Activated CD4-positive, alpha-beta T cell treated with anti-CD3 and anti-CD28 coated beads, Interleukin-2, Interleukin-4, amounts not matched to agents 100 ng/mL and 50 ng/mL, durations not matched to agents 16 hours and 8 hours (primary cell): ENCODE measurements around the gene MRPL2.
A peak's percentile ranks its signal among the peaks of the same experiment; 100 is the strongest.

Experiments used
- DNase-seq: peaks from one replicate; pipeline ENCODE4 v3.0.0-alpha.2; 2020; ENCODE audit warnings: low spot score

Gene MRPL2

GRCh38 chr6:43059168-43060033, at the start of gene MRPL2, which contains the start of gene KLC4:
Gene MRPL2 (minus strand): TSS chr6:43059434. CDS start chr6:43059381, 53 bp downstream.
Gene KLC4 (plus strand): TSS chr6:43059631. CDS start chr6:43061336, 1,705 bp downstream.
- DNase-seq: peak; percentile 98

- DNase-seq: no peak
Observed at GRCh38 chr6:43107344-43108062, 48.3 kb upstream of the MRPL2 start.

DNA sequence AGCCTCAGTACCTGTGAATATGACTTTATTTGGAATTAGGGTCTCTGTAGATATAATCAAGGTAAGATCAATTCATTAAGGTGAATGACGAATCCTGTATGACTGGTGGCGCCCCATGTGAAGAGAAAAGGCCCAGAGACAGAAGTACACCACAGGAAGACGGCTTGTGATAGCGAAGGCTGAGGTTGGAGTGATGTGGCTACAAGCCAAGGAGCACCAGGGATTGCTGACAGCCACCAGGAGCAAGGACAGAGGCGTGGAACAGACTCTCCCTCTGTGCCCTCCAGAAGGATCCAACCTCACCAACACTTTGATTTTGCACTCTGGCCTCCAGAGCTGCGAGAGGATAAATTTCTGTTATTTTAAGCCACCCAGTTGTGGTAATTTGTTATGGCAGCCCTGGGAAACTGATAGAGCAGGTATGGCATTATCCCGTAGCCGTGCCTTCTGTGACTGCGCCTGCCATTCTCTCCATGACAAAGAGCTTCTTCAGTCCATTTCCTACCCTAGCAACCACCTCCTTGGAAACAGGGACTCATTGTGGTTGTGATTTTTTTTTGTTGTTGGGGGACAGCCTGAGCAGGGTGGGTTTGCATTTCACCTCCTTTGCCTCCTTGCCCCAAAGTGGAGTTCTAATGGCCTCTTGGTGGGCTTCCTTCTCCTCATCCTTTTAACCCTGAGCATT, 46.4 kb upstream of the MRPL2 start:
- no peak for DNase-seq

DNA sequence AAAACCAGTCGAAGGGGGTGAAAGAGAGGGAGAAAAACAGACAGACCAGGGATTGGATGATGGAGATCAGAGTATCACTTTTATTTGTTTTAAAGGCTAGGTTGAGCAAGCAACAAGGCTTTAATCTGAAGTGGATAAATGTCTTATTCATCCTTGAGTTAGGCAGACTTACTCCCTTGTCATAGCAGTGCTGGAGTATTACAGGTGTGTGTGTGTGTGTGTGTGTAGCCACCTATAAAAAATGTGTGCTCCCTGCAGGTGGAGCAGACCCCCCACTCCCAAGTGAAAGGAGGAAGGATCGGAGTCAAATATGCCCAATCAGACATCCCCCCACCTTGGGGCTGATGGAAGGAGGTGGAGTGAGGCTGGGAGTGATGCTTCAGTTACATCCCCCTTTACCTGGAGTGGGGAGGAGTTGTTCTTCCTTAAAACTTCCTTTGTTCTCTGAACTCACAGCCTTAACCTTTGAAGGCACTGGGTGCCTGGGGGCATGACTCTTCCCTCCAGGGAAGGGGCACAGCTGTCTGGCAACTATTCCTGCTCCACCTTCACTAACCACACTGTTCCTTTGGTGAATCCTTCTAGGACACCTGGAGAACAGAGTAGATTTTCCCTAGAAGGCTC, 44.1 kb upstream of the MRPL2 start:
- no peak for DNase-seq

GRCh38 chr6:43101497-43101896, 42.3 kb upstream of the MRPL2 start:
- DNase-seq: no peak

DNA sequence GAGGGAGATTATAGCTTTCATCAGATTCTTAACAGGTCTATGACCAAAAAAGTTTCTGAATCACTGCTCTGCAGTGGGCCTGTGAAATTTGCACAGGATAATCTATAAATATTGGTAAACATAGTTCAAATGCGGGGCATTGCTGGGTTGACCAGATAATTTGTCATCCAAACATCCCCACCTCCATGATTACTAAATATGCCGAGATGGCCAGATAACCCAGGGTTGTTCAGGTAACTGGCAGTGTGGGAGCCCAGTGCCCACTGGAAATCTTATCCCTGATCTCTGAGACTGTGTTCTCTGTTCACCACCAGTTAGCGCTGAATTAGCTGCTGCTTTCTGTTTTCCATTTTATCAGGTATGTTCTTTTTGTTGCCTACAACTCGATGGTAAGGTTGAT, 38.3 kb upstream of the MRPL2 start:
- no peak for DNase-seq

DNA sequence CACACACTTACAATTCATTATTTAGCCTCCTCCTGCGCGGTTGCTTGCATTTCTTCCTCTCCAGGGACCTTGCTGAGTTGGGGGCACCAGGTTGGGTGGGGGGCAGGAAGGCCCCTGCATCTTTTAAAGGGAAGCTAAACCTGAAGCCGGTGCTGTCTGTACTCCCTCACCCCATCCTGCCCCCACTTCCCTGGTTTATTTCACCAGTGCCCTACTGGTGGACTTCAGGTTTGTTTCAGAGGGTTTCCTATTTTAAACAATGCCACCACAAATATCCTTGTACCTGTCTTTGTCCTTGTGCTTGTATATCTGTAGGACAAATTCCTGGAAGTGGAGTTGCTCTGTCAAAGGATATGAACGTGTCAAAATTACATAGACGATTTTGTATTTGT, 37.9 kb upstream of the MRPL2 start:
- no peak for DNase-seq

DNA sequence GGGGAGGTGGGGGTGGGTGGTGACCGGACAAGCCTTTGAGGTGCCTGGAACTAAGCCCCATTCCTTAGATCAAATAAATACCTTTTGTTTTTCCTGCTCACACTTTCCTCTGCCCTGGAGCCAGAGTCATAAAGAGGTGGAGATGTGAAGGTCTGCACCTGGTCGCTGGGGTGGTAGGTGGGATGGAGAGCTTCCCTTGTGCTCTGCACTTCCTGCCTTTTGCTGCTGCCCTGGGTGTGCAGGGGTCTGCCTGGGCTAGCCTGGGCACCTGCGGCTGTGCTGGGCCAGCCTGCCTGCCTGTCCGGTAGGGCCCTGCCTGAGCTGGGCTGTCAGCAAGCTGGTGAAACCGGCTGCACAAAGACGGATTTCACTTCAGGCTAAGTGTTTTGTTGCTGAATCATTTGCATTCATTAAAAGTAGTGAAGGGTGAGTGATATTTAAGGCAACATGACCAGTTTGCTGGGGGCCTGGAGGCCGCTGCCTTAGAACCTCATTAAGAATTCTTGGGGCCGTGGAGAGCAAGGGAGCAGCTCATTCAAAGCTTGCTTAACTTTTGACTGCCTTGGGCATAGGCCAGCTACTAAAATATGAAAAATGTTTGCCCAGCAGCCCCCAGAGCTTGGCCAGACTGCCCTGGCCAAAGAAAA, 37.3 kb upstream of the MRPL2 start:
- DNase-seq: no peak

DNA sequence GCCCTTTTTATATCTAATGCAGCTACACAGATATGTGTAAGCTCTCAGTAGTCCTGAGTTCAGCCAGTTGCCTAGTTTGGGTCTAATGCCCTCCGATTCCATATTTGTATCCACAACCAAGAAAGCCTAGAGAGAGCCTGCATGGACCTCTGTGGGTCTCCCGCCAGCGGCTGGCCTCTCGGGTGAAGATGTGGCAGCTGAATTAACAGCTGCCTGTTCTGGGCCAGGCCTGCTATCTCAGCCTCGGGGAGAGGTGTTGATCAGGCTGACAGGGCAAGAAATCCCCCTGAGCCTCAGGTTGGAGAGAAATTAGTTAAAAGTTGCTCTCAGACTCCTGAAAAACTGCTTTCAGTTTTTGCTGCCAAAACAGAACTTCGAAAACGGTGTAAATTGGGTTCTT, 36.7 kb upstream of the MRPL2 start:
- DNase-seq: no peak

- DNase-seq: no peak
Observed at GRCh38 chr6:43093436-43094289, 34.4 kb upstream of the MRPL2 start.

GRCh38 chr6:43092635-43093034, 33.4 kb upstream of the MRPL2 start:
- DNase-seq: peak; percentile 24

GRCh38 chr6:43091436-43091991, 32.3 kb upstream of the MRPL2 start:
- no peak for DNase-seq

DNA sequence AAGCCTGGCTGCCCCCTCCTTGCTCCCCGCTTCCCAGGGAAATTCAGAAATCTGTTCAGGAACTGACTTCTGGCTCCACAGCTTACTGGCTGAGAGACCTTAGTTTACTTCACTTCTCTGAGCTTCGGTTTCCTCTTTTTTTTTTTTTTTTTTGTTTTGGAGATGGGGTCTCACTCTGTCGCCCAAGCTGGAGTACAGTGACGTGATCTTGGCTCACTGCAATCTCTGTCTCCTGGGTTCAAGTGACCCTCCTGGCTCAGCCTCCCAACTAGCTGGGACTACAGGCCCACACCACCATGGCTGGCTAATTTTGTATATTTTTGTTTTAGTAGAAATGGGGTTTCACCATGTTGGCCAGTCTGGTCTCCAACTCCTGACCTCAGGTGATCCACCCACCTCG, 31.8 kb upstream of the MRPL2 start:
- DNase-seq: no peak

GRCh38 chr6:43090559-43090956, 31.3 kb upstream of the MRPL2 start:
- DNase-seq: no peak

- no peak for DNase-seq
Observed at GRCh38 chr6:43089874-43090558, 30.8 kb upstream of the MRPL2 start.

- DNase-seq: no peak
Observed at GRCh38 chr6:43089467-43089866, 30.2 kb upstream of the MRPL2 start.

GRCh38 chr6:43088654-43089056, 29.4 kb upstream of the MRPL2 start:
- DNase-seq: no peak

GRCh38 chr6:43086022-43086658, 26.9 kb upstream of the MRPL2 start:
- peak; percentile 34 for DNase-seq
